Stimulated activated CD4-positive, alpha-beta T cell treated with anti-CD3 and anti-CD28 coated beads, Interleukin-1b, Interleukin-23, amount 100 ng/mL, for 24 hours (primary cell): ENCODE results near the gene MT1X.
"Not testable (repeated sequence)": the region's sequence is repeated elsewhere in the genome, so short reads cannot be mapped to it uniquely, and the experiment has no call there.

ENCODE experiments used
- DNase-seq, 4 experiments: peaks; one replicate each; pipeline ENCODE4 v3.0.0-alpha.2; 2020; ENCODE audit warnings: low read depth in 4 of 4, low spot score in 1 of 4

Gene MT1X

DNA sequence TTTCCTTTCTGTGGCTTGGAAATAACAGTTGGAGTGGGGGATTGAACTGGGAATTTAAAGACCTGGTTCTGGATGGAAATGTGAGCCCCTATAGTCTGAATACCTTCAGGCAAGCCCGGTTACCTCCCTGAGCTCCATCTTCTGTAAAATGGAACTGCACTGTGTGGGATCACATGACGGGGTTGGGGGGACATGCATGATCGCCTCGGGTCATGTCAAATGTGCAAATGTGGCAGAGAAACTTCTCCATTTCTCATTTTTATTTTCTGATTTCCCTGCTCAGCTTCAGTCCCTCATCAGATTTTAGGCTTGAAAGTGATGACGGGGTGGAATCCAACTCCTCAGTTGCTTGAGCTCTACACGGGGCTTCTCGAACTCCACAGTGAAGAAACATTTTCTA lies 29.1 kb upstream of the MT1X start:
- no peak for DNase-seq

DNA sequence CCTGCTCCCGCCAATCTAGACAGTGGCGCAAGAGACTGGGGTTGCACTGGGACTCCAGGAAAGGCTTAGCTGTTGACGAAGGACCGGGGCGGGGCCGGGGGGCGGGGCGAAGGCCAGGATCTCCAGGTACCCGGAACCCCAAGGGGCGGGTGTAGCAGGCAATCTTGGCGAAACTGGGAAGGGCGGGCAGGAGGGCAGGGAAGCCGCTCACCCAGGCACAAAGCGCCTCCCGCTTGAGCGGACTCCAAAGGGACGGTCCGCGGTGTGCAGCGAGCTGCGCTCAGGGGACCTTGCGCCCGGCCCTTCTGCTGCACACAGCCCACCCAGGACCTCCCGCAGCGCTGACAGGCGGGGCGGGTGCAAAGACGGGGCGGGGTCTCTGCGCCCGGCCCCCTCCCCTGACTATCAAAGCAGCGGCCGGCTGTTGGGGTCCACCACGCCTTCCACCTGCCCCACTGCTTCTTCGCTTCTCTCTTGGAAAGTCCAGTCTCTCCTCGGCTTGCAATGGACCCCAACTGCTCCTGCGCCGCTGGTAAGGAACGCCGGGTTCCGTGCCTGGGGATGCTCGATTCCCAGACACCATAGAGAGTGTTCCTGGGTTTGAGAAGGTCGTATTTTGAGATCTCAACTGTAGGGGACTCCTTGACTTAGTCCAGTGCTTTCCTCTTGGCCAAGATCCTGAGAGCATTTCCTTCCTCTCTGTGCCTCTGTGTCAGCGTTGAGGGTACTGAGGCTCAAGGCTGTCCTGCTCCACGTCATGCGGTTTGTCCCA lies 24.5 kb upstream of the MT1X start, which contains the start of gene MT1F:
Gene MT1F (plus strand): TSS at position 405 of the 772 bp plus-strand sequence. CDS start 100 bp downstream, at position 505.
- DNase-seq, result peak in 3 of 4 experiments; percentile 51 to 67 (median 63)

DNA sequence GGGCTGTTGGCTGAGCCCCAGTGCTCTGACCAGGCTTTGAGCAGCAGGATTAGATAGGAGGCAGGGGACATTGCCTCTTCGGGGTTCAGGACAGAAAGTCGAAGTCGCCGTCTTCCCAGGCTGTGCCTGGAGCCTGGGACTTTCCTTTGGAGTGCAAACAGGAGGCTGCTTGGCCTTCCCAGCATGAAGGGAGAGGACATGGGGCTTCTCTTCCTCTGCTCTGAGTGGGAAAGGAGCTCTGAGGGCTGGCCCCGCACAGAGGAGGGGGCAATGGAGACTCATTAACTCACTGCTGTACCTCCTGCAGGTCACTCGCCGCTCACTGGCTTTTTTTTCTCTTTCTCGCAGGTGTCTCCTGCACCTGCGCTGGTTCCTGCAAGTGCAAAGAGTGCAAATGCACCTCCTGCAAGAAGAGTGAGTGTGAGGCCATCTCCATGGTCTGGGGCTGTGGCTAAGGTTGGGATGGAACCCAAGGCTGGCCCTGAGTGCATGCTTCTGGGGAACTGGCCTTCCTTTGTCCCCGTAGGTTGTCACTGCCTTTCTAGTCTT lies 23.9 kb upstream of the MT1X start:
- no peak for DNase-seq

- DNase-seq, result no peak
These were observed 19.6 kb upstream of the MT1X start for GRCh38 chr16:56662357-56663354.

DNA sequence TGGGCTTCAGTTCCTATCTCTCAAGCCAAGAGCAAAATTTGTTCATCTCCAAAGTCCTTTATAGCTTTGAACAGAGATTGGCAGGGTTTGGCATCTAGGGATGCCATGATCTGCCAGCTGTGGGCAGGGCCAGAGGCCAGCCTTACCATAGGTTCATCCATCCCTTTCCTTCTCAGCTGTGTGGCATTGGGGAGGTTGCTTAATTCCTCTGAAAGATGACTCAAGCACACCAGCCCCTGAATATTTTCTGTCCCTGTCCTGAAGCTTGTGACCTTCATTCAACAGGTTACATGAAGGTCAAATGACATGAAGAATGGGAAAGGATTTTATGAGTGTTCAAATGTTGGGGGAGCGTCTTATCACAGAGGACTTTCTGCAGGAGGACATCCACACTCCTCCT lies 17.8 kb upstream of the MT1X start:
- no peak for DNase-seq

DNA sequence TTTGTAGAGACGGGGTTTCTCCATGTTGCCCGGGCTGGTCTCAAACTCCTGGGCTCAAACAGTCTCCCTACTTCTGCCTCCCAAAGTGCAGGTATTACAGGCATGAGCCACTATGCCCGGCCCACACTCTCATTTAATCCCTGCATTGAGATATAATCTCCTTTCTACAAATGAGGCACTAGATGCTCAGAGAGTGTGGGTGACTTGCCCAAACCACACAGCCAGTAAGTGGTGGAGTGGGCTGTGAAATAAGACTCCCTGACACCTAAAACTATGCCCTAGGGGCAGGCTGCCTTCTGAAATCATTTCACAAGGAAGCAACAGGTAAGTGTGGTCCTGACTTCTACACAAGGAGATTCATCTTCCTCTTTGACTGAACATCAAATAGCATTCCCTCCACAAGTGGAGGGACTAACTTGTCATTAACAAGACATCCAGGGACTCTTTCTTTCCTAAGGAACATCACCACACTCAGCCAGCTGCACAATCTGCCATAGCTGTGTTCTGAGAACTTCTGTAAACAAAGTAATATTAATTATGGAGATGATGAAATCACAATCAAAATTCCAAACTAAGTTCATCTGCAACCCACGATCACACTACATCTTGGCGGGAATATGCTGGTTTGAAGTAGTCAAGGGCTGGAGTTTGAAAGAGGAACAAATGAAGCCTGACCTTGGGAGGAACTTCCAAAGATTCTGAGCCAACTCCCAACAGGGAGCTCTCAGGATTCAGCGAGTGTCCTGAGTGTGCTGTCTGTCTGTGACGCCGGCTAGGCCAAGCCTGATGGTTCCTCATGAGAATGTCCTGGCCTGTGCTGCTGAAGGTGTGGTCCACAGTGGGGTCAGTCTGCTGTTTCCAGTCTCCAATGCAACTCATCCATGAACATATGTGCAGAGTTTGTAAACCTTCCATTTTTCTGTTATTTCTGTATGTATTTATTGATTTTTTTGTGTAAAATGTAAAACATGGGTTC lies 16.7 kb upstream of the MT1X start:
- DNase-seq, result not testable (repeated sequence)

GRCh38 chr16:56667581-56668571 lies 14.4 kb upstream of the MT1X start, which contains the start of gene MT1G:
Gene MT1G (minus strand): TSS chr16:56668065. CDS start chr16:56667993, 72 bp downstream.
- no peak for DNase-seq

- DNase-seq, result no peak
These were observed 13.0 kb upstream of the MT1X start, which contains the start of gene MT1H for GRCh38 chr16:56669005-56669839. Gene MT1H (plus strand): TSS chr16:56669814. CDS start chr16:56669885, 71 bp downstream.

GRCh38 chr16:56669840-56670619 lies 12.2 kb upstream of the MT1X start:
- no peak for DNase-seq

DNA sequence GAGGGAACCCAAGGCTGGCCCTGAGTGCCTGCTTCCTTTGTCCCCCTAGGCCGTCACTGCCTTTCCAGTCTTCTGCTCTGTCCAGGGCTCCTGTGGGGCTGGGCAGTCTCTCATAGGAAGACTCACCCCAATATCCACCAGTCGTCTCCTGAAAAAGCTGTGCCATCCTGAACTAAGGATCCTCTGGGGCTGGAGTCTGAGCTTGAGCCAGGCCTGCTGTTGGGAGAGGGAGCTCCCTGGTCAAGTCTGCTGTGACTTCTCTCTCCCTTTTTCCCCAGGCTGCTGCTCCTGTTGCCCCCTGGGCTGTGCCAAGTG lies 11.7 kb upstream of the MT1X start:
- DNase-seq, result no peak

- not testable (repeated sequence) for DNase-seq
These were observed 10.6 kb upstream of the MT1X start for GRCh38 chr16:56671691-56672090.

DNA sequence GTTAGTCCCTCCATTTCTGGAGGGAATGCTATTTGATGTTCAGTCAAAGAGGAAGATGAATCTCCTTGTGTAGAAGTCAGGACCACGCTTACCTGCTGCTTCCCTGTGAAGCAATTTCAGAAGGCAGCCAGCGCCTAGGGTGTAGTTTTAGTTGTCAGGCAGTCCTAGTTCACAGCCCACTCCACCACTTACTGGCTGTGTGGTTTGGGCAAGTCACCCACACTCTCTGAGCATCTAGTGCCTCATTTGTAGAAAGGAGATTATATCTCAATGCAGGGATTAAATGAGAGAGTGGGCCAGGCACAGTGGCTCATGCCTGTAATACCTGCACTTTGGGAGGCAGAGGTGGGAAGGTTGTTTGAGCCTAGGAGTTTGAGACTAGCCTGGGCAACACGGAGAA lies 10.1 kb upstream of the MT1X start:
- DNase-seq, result not testable (repeated sequence)

DNA sequence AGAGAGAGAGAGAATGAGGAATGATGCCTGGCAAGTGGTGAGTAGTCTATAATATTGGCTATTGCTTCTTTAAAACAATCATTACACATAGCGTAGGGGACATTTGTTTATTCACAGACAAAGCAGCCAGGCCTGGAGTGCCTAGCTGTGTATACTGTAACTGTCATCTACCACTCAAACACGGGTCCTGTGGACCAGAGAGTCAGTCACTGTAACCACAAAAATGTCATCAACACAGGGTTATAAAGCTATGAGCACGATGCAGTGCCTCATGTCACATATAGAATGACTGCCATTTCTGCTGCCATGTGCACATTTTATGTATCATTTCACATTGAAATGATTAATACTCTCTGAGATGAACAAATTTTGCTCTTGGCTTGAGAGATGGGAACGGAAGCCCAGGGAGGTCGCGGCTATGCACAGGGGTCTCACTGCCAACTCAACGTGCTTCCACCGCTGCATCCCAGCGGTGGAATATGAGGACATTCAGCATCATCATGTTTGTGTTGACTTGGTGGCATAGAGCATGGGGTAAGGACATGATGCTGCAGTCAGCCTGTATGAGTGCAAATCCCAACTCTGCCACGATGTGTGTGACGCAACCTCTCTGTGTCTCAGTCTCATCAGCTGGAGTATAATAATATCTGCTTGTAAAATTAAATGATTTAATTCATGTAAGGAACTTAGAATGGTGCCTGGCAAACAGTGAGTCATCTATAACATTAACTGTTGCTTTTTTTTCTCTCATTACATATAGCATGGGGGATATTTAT lies 9.3 kb upstream of the MT1X start:
- DNase-seq, result no peak

GRCh38 chr16:56673921-56674320 lies 8.3 kb upstream of the MT1X start:
- no peak for DNase-seq

DNA sequence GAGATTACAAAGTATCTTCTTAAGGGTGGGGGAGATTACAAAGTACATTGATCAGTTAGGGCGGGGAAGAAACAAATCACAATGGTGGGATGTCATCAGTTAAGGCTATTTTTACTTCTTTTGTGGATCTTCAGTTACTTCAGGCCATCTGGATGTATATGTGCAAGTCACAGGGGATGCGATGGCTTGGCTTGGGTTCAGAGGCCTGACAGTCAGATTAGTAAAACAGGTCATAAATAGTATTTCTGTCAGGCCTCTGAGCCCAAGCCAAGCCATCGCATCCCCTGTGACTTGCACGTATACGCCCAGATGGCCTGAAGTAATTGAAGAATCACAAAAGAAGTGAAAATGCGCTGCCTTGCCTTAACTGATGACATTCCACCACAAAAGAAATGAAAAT lies 7.7 kb upstream of the MT1X start:
- not testable (repeated sequence) for DNase-seq

GRCh38 chr16:56675685-56676210 lies 6.5 kb upstream of the MT1X start:
- no peak for DNase-seq
